Stimulated activated CD4-positive, alpha-beta T cell treated with anti-CD3 and anti-CD28 coated beads, TNF-alpha, amount 100 ng/mL, for 1 hour (primary cell): ENCODE results near the gene GLP1R.

ENCODE experiments used
- DNase-seq, 3 donors: peaks; one replicate each; pipeline ENCODE4 v3.0.0-alpha.2; 2020; ENCODE audit warnings: low read depth in 3 of 3, low spot score in 1 of 3

Gene GLP1R

GRCh38 chr6:39048481-39049399 lies at the start of gene GLP1R:
Gene GLP1R (plus strand): TSS chr6:39048781. CDS start chr6:39048841, 60 bp downstream.
- no peak for DNase-seq

GRCh38 chr6:39003072-39003471 lies 45.5 kb upstream of the GLP1R start:
- no peak for DNase-seq

GRCh38 chr6:39003492-39003891 lies 45.1 kb upstream of the GLP1R start:
- DNase-seq, result no peak

- DNase-seq, result no peak
Observed at GRCh38 chr6:39004801-39005200, 43.8 kb upstream of the GLP1R start.

- DNase-seq, result no peak
Observed at GRCh38 chr6:39005774-39006173, 42.8 kb upstream of the GLP1R start.

- no peak for DNase-seq
Observed at GRCh38 chr6:39007575-39007974, 41.0 kb upstream of the GLP1R start.

GRCh38 chr6:39008737-39009136 lies 39.8 kb upstream of the GLP1R start:
- no peak for DNase-seq

- DNase-seq, result no peak
Observed at GRCh38 chr6:39009476-39009875, 39.1 kb upstream of the GLP1R start.

GRCh38 chr6:39016839-39017546 lies 31.6 kb upstream of the GLP1R start:
- no peak for DNase-seq

GRCh38 chr6:39017547-39017880 lies 31.1 kb upstream of the GLP1R start:
- no peak for DNase-seq

GRCh38 chr6:39018103-39018502 lies 30.5 kb upstream of the GLP1R start:
- DNase-seq, result no peak

- DNase-seq, result no peak
Observed at GRCh38 chr6:39020136-39020535, 28.4 kb upstream of the GLP1R start.

GRCh38 chr6:39021041-39021440 lies 27.5 kb upstream of the GLP1R start:
- DNase-seq, result no peak

GRCh38 chr6:39021779-39022178 lies 26.8 kb upstream of the GLP1R start:
- no peak for DNase-seq

- no peak for DNase-seq
Observed at GRCh38 chr6:39026175-39026574, 22.4 kb upstream of the GLP1R start.

- peak in 1 of 3 donors; percentile 39 for DNase-seq
Observed at GRCh38 chr6:39029156-39030011, 19.2 kb upstream of the GLP1R start.

- DNase-seq, result no peak
Observed at GRCh38 chr6:39035681-39036080, 12.9 kb upstream of the GLP1R start.

GRCh38 chr6:39037082-39037508 lies 11.5 kb upstream of the GLP1R start:
- DNase-seq, result no peak

GRCh38 chr6:39037707-39038106 lies 10.9 kb upstream of the GLP1R start:
- DNase-seq, result no peak

GRCh38 chr6:39040080-39040673 lies 8.4 kb upstream of the GLP1R start:
- DNase-seq, result no peak

- DNase-seq, result no peak
Observed at GRCh38 chr6:39041072-39041471, 7.5 kb upstream of the GLP1R start.
